ENCODE results near the gene TBCC. TPM values are rescaled to one million over a fixed set of nuclear protein-coding genes. Genes with fewer than 3 reads are reported as not detected.

The TBCC gene
- total RNA-seq, 4 donors from 2014 or later: 7.9 to 48.7 (median 14.6) TPM

DNA sequence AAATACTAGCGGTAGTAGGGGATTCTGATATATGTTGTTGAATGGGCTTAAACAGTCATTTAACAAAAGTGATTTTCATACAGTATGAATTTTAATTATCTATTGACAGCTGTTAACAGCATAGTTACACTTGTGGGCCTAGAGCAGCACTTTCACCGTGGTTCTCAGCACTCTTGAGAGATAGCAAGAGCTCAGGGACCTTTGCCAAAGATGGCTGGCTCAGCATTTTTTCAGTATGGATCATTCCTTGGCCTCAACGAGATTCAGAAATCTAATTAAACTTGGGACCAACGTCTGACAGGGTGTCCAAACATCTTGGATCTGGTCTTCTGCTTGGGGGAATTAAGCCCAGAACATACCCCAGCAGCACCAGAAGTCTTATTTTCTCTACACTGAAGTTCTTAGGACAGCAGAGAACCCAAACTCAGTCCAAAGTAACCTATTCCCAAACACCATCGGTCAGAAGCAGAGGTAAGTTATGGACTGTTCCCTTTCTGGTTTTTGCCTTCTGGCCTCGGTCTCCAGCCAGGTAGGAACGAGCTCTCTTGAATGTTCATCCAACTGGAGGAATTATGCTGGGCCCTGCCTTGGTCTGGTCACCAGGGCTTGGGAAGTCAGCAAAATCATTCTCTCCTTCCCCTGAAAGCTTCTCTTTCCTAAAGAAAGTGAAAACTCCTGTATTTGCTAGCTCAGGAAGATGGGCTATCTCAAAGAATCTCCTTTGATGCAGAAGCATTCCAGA is 49.2 kb downstream of the TBCC start:
- no peaks in the 10 kb centered on the region for H3K27me3 ChIP-seq
- H3K9me3 ChIP-seq: no peaks in the 10 kb centered on the region
- H3K36me3 ChIP-seq: no peaks in the 10 kb centered on the region
- H3K4me1 ChIP-seq: no peaks in the 10 kb centered on the region
- no peak for TF ChIP-seq POLR2A (IDR thresholded peaks at IDR 0.05)
- TF ChIP-seq, protein P1, sequence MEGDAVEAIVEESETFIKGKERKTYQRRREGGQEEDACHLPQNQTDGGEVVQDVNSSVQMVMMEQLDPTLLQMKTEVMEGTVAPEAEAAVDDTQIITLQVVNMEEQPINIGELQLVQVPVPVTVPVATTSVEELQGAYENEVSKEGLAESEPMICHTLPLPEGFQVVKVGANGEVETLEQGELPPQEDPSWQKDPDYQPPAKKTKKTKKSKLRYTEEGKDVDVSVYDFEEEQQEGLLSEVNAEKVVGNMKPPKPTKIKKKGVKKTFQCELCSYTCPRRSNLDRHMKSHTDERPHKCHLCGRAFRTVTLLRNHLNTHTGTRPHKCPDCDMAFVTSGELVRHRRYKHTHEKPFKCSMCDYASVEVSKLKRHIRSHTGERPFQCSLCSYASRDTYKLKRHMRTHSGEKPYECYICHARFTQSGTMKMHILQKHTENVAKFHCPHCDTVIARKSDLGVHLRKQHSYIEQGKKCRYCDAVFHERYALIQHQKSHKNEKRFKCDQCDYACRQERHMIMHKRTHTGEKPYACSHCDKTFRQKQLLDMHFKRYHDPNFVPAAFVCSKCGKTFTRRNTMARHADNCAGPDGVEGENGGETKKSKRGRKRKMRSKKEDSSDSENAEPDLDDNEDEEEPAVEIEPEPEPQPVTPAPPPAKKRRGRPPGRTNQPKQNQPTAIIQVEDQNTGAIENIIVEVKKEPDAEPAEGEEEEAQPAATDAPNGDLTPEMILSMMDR (IDR thresholded peaks at IDR 0.05): no peak
- H3K4me3 ChIP-seq: no peak overlapping the region
- DNase-seq: peak; percentile 44 to 51
- peak overlapping the region; percentile 14 to 81 for H3K27ac ChIP-seq
- intact Hi-C loops (cut with DNase I; ENCODE audit: low total_unique reads): no loop called here

DNA sequence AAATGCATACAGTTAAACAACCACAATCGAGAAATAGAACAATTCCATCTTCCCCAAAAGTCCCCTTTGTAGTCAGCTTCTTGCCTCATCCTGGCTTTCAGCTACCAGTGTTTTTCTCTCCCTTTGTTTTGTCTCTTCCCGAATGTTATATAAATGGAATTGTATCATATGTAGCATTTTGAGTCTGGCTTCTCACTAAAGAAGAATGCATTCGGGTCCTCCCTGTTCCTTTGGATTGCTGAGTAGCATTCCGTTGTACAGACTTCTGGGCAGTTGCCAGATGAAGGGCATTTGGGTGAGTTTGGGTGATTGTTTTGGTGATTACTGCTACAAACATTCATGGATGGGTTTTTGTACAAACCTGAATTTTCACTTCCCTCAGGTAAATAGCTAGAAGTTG is 51.3 kb downstream of the TBCC start:
- peak in 1 of 2 donors; percentile 30 for DNase-seq
- Histone ChIP-seq H3K4me3 (no peak overlapping the region), H3K27ac (peak overlapping the region; percentile 46 to 81), H3K4me1 (no peaks in the 10 kb centered on the region), H3K9me3 (no peaks in the 10 kb centered on the region), H3K27me3 (no peaks in the 10 kb centered on the region), H3K36me3 (no peaks in the 10 kb centered on the region)
- TF ChIP-seq POLR2A (IDR thresholded peaks at IDR 0.05): no peak
- TF ChIP-seq, protein P1 (IDR thresholded peaks at IDR 0.05): no peak
- intact Hi-C loops (cut with DNase I; ENCODE audit: low total_unique reads): no loop called here

Other genes starting within 250 kb of the TBCC start
- 10 to 100 TPM; 13.2 to 44.2 (median 29.5) TPM for gene UBR2, start 182.1 kb downstream of the TBCC start, total RNA-seq
- 1 to 10 TPM in 3 of 4 donors, not detected in 1; 2.0 to 7.0 (median 5.8) TPM for gene PRPH2, start 23.5 kb downstream of the TBCC start, total RNA-seq
- 10 to 100 TPM in 3 of 4 donors, 1 to 10 TPM in 1; 7.4 to 35.3 (median 18.2) TPM for gene BICRAL, start 35.9 kb upstream of the TBCC start, total RNA-seq
- gene RPL7L1, start 133.5 kb upstream of the TBCC start, total RNA-seq: 100 to 1,000 TPM in 1 of 4 donors, 10 to 100 TPM in 3; 62.9 to 123 (median 82.1) TPM
- 1 to 10 TPM in 1 of 4 donors, not detected in 3; 2.0 TPM for gene PTCRA, start 169.9 kb upstream of the TBCC start, total RNA-seq
- 100 to 1,000 TPM in 1 of 4 donors, 10 to 100 TPM in 3; 23.2 to 130 (median 39.1) TPM for gene CNPY3, start 183.4 kb upstream of the TBCC start, total RNA-seq
- 1 to 10 TPM in 1 of 4 donors, not detected in 3; 1.7 TPM for gene GNMT, start 214.7 kb upstream of the TBCC start, total RNA-seq
- gene PEX6, start 233.1 kb upstream of the TBCC start, total RNA-seq: 10 to 100 TPM; 19.2 to 38.2 (median 23.1) TPM
- 10 to 100 TPM; 28.7 to 43.8 (median 36.4) TPM for gene PPP2R5D, start 238.5 kb upstream of the TBCC start, total RNA-seq

All from uterus (tissue), 4 donors.